H1 (cell line): ENCODE results near the gene TRIM47. TPM values are rescaled to one million over a fixed set of nuclear protein-coding genes. Genes with fewer than 3 reads are reported as not detected.

Experiments
- CEBPB ChIP-seq: IDR thresholded peaks from 2 replicates; pipeline ENCODE4 v1.6.1; 2012; ENCODE audit warnings: low read depth, low read length
- CHD1 ChIP-seq: IDR thresholded peaks from 2 replicates; pipeline ENCODE4 v1.6.1; 2012; ENCODE audit warnings: low read depth, low read length, improper control_type of control experiment
- EGR1 ChIP-seq: IDR thresholded peaks from 2 replicates; pipeline ENCODE4 v1.6.1; 2011; ENCODE audit warnings: low read depth, low read length, borderline replicate concordance
- HDAC6 ChIP-seq: IDR thresholded peaks from one replicate; pipeline ENCODE4 v1.7.1; 2012; ENCODE audit warnings: low read depth, mild to moderate bottlenecking, inconsistent platforms, low read length, moderate library complexity
- JUN ChIP-seq: IDR thresholded peaks from 2 replicates; pipeline ENCODE4 v1.6.1; 2011; ENCODE audit warnings: low read depth, mild to moderate bottlenecking, improper control_type of control experiment, low read length
- KDM1A ChIP-seq: fragments of 200-600, 300-600 bp; sonication (generic); IDR thresholded peaks from 2 replicates; pipeline ENCODE4 v1.7.1; 2016; ENCODE audit warnings: mild to moderate bottlenecking, low read length, borderline replicate concordance
- NANOG ChIP-seq: IDR thresholded peaks from 2 replicates; pipeline ENCODE4 v1.6.1; 2011; ENCODE audit warnings: low read length, low read depth, mild to moderate bottlenecking, inconsistent platforms; ENCODE audit not compliant: insufficient read depth, poor library complexity, severe bottlenecking
- POLR2A ChIP-seq, 2 experiments: IDR thresholded peaks; 1 replicate in 1 of 2; 2 replicates in 1 of 2; pipeline ENCODE4 v1.6.1; 2011; ENCODE audit warnings: low read depth in 2 of 2, low read length in 2 of 2, mild to moderate bottlenecking in 2 of 2; ENCODE audit errors: control extremely low read depth in 1 of 2
- SUZ12 ChIP-seq: fragments of 200-600 bp; sonication (generic); IDR thresholded peaks from 2 replicates; pipeline ENCODE4 v1.6.1; 2012; ENCODE audit warnings: mild to moderate bottlenecking, inconsistent platforms, low read length, moderate library complexity, mixed read lengths
- polyA plus RNA-seq, 7 experiments: library from polyadenylated mRNA; depleted of rRNA in 3 of 7; stranded (reverse) in 5 of 7; unstranded in 2 of 7; fragments of >200 nt in 5 of 7; fragments of 200-250 nt in 2 of 7; gene quantifications; 1 replicate in 5 of 7; 2 replicates in 1 of 7; 4 replicates in 1 of 7; pipeline versions ENCODE4 v1.2.1 to v1.2.3, GENCODE V29; 2011 to 2013; ENCODE audit warnings: missing spikeins in 2 of 7, mixed read lengths in 2 of 7
- total RNA-seq: library from RNA; stranded (reverse); fragmentation: NEBNext Ultra II Directional; extraction: Animal tissue kit (Norgen Biotek cat#: 25700); gene quantifications from 2 replicates; pipeline ENCODE4 v1.2.1, GENCODE V29; 2021
- TF ChIP-seq, protein P1 (sequence below): fragments of 300-600 bp; sonication (generic); IDR thresholded peaks from 2 replicates; pipeline ENCODE4 v1.7.1; 2012; ENCODE audit warnings: low read length, moderate library complexity, mild to moderate bottlenecking, inconsistent platforms; ENCODE audit not compliant: insufficient replicate concordance
- TF ChIP-seq, protein P2 (sequence below): IDR thresholded peaks from 2 replicates; pipeline ENCODE4 v1.6.1; 2012; ENCODE audit warnings: inconsistent platforms

TRIM47 gene
- total and polyA plus RNA-seq, 2 of the 8 experiments (the other 6 are each of a cell fraction or from before 2014, with no cell fraction given): 6.3 to 6.4 TPM

DNA sequence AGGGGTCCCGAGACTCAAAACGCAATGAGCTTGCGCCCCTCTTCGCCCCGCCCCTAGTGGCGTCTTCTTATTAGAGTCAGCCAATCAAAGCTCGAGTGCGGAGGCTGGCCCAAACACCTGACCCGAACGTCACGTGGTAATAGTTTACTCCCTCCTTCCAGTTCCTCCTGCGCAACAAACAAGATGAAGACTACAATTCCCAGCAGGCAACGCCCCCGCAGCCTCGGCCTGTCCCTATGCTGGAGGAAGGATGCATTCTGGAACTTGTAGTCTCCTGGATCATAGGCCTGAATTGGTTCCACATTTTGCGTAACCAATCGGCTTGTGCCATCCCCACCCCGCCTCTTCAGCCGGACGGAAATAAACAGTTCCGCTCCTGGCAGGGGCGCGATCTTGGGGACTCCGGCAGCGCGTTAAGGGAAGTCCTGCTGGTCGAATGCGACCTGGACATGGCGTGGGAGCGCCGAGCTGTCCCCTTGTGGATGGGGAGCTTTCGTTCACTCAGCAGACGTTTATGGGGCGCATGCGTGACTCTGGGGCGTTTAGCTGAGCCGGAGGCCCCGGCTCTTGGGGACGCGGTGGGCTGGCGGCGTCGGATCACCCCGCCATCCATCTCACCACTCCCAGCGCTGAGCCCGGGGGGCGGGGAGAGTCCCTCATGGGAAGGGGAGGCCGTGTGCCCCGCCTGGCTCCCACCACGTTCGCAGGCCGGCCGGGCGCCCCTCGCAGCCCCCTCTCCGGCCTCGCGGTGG lies 22.9 kb downstream of the TRIM47 start, which contains the start of gene WBP2 (continued):
- TF ChIP-seq, protein P1, sequence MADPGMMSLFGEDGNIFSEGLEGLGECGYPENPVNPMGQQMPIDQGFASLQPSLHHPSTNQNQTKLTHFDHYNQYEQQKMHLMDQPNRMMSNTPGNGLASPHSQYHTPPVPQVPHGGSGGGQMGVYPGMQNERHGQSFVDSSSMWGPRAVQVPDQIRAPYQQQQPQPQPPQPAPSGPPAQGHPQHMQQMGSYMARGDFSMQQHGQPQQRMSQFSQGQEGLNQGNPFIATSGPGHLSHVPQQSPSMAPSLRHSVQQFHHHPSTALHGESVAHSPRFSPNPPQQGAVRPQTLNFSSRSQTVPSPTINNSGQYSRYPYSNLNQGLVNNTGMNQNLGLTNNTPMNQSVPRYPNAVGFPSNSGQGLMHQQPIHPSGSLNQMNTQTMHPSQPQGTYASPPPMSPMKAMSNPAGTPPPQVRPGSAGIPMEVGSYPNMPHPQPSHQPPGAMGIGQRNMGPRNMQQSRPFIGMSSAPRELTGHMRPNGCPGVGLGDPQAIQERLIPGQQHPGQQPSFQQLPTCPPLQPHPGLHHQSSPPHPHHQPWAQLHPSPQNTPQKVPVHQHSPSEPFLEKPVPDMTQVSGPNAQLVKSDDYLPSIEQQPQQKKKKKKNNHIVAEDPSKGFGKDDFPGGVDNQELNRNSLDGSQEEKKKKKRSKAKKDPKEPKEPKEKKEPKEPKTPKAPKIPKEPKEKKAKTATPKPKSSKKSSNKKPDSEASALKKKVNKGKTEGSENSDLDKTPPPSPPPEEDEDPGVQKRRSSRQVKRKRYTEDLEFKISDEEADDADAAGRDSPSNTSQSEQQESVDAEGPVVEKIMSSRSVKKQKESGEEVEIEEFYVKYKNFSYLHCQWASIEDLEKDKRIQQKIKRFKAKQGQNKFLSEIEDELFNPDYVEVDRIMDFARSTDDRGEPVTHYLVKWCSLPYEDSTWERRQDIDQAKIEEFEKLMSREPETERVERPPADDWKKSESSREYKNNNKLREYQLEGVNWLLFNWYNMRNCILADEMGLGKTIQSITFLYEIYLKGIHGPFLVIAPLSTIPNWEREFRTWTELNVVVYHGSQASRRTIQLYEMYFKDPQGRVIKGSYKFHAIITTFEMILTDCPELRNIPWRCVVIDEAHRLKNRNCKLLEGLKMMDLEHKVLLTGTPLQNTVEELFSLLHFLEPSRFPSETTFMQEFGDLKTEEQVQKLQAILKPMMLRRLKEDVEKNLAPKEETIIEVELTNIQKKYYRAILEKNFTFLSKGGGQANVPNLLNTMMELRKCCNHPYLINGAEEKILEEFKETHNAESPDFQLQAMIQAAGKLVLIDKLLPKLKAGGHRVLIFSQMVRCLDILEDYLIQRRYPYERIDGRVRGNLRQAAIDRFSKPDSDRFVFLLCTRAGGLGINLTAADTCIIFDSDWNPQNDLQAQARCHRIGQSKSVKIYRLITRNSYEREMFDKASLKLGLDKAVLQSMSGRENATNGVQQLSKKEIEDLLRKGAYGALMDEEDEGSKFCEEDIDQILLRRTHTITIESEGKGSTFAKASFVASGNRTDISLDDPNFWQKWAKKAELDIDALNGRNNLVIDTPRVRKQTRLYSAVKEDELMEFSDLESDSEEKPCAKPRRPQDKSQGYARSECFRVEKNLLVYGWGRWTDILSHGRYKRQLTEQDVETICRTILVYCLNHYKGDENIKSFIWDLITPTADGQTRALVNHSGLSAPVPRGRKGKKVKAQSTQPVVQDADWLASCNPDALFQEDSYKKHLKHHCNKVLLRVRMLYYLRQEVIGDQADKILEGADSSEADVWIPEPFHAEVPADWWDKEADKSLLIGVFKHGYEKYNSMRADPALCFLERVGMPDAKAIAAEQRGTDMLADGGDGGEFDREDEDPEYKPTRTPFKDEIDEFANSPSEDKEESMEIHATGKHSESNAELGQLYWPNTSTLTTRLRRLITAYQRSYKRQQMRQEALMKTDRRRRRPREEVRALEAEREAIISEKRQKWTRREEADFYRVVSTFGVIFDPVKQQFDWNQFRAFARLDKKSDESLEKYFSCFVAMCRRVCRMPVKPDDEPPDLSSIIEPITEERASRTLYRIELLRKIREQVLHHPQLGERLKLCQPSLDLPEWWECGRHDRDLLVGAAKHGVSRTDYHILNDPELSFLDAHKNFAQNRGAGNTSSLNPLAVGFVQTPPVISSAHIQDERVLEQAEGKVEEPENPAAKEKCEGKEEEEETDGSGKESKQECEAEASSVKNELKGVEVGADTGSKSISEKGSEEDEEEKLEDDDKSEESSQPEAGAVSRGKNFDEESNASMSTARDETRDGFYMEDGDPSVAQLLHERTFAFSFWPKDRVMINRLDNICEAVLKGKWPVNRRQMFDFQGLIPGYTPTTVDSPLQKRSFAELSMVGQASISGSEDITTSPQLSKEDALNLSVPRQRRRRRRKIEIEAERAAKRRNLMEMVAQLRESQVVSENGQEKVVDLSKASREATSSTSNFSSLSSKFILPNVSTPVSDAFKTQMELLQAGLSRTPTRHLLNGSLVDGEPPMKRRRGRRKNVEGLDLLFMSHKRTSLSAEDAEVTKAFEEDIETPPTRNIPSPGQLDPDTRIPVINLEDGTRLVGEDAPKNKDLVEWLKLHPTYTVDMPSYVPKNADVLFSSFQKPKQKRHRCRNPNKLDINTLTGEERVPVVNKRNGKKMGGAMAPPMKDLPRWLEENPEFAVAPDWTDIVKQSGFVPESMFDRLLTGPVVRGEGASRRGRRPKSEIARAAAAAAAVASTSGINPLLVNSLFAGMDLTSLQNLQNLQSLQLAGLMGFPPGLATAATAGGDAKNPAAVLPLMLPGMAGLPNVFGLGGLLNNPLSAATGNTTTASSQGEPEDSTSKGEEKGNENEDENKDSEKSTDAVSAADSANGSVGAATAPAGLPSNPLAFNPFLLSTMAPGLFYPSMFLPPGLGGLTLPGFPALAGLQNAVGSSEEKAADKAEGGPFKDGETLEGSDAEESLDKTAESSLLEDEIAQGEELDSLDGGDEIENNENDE: no peak
- no peak for TF ChIP-seq KDM1A
- TF ChIP-seq CEBPB: no peak
- peak; percentile 99 for TF ChIP-seq EGR1
- TF ChIP-seq, protein P2, sequence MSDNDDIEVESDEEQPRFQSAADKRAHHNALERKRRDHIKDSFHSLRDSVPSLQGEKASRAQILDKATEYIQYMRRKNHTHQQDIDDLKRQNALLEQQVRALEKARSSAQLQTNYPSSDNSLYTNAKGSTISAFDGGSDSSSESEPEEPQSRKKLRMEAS: peak; percentile 78
- no peak for TF ChIP-seq SUZ12
- no peak for TF ChIP-seq NANOG
- peak; percentile 79 to 93 for TF ChIP-seq POLR2A (IDR thresholded peaks at IDR 0.05; ENCODE audit: control extremely low read depth in 1 of 2, low read depth in 2 of 2, low read length in 2 of 2)
- no peak for TF ChIP-seq JUN
- TF ChIP-seq HDAC6: no peak
- TF ChIP-seq CHD1: no peak
